Nephron (organoid): ENCODE data around the gene USP22.

Experiments
- H3K27ac Mint-ChIP-seq, 3 experiments: 2 replicates each; pipeline ENCODE4 v1.8.0; 2020; ENCODE audit warnings: mixed read lengths in 3 of 3, mild to moderate bottlenecking in 2 of 3, moderate library complexity in 1 of 3
- H3K27me3 Mint-ChIP-seq: 2 replicates; pipeline ENCODE4 v1.8.0; 2021; ENCODE audit warnings: low read depth, mild to moderate bottlenecking, moderate library complexity, mixed read lengths
- H3K36me3 Mint-ChIP-seq: 2 replicates; pipeline ENCODE4 v1.8.0; 2020; ENCODE audit warnings: low read depth, mixed read lengths
- H3K4me1 Mint-ChIP-seq: 2 replicates; pipeline ENCODE4 v1.8.0; 2020; ENCODE audit warnings: mixed read lengths
- H3K4me3 Mint-ChIP-seq, 3 experiments: 2 replicates each; pipeline ENCODE4 v1.8.0; 2020; ENCODE audit warnings: mild to moderate bottlenecking in 3 of 3, mixed read lengths in 3 of 3, moderate library complexity in 2 of 3
- H3K9me3 Mint-ChIP-seq: 2 replicates; pipeline ENCODE4 v1.8.0; 2020; ENCODE audit warnings: mixed read lengths
- CTCF ChIP-seq, 3 experiments: fragments of 200-600 bp; sonication (generic); IDR thresholded peaks; one replicate each; pipeline ENCODE4 v1.5.0; 2021; ENCODE audit warnings: antibody characterized with exemption in 3 of 3; ENCODE audit not compliant: unreplicated experiment in 3 of 3

Gene USP22

GRCh38 chr17:21035406-21035805 lies 7.4 kb downstream of the USP22 start:
- Mint-ChIP-seq H3K36me3 (peaks cover 49% of the 10 kb centered on the region), H3K4me1 (peaks cover 71% of the 10 kb centered on the region), H3K27ac (peak overlapping the region; percentile 7 to 71 (median 33)), H3K4me3 (peak overlapping the region; percentile 15 to 57 (median 40)), H3K27me3 (no peaks in the 10 kb centered on the region), H3K9me3 (no peaks in the 10 kb centered on the region)
- TF ChIP-seq CTCF (IDR thresholded peaks at IDR 0.05; ENCODE audit: unreplicated experiment in 3 of 3): no peak

DNA sequence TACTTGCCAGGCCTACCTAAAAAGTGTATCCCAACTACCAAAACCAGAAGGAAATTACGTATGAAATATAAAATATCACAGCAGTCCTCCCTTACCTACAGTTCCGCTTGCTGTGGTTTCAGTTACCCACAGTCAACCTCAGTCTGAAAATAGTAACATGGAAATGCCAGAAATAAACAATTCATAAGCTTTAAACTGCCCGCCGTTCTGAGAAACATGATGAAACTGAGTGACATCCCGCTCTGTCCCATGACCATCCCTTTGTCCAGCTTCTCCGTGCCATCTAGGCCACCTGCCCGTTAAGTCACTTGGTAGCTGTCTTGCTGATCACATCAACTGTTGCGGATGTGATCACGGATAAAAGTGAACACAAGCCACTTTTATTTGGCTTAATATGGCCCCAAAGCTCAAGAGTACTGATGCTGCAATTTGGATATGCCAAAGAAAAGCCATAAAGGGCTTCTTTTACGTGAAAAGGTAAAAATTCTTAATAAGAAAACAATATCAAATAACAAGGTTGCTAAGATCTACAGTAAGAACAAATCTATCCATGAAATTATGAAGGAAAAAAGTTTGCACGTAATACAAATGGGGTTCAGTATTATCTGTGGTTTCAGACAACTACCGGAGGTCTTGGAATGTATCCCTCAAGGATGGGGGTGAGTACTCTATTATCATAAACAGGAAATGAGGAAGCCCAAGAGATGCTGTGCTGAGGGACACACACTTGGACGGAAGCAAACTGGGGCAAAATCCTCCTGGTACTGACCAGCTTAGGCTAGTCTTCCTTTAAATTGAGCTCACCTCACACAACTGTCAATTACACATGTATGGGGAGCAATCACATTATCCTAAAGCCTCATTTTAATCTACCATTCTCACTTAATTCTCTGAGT lies 8.2 kb downstream of the USP22 start:
- Mint-ChIP-seq H3K27me3 (no peaks in the 10 kb centered on the region), H3K27ac (peak overlapping the region; percentile 7 to 71 (median 33)), H3K4me1 (peaks cover 74% of the 10 kb centered on the region), H3K4me3 (peak overlapping the region in 2 of 3 experiments; percentile 56 to 57), H3K9me3 (no peaks in the 10 kb centered on the region), H3K36me3 (peaks cover 50% of the 10 kb centered on the region)
- no peak for TF ChIP-seq CTCF (IDR thresholded peaks at IDR 0.05; ENCODE audit: unreplicated experiment in 3 of 3)

DNA sequence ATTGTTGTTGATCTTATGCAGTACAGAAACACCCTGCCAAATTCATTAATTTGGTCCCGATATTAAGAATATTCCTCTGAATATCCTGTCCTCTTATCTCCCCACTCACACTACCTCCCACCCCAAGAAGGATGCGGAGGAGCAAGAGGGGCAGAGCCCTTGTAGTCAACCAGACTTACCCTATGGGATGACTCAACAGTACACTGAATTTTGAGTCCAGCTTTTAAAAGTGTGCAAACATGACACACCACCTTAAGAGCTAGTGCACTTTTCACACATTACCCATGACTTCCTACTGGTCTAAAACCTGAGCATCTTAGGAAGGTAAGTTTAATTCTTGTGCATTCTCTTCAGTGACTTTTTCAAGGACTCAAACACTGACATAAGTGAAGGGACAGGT lies 9.5 kb downstream of the USP22 start:
- no peak for TF ChIP-seq CTCF (IDR thresholded peaks at IDR 0.05; ENCODE audit: unreplicated experiment in 3 of 3)
- H3K27ac Mint-ChIP-seq: peak overlapping the region in 2 of 3 experiments; percentile 57 to 67

DNA sequence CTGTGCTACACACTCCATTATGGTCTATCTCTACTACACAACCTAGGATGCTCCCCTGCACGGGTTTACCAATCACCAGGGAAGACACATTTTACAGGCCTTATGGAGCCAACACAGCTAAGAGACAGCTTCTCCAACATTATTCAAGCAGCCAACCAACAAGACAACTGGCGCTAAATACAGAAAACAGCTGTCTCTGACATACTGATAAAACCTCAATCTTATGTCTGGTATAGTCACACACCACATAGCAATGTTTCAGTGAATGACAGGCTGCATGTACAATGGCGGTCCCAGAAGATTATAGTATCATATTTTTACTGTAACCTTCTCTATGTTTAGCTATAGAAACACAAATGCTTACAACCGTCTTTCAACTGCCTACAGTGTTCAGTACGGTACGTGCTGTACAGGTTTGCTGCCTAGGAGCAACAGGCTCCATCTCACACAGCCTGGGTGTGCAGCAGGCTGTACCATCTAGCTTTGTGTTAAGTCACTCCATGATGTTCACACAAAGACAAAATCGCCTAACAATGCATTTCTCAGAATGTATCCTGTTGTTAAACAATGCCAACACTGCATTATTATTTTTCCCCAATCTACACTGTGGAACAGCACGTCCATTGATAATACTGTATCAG lies 10.9 kb downstream of the USP22 start:
- peaks cover 57% of the 10 kb centered on the region for H3K36me3 Mint-ChIP-seq
- H3K27me3 Mint-ChIP-seq: no peaks in the 10 kb centered on the region
- H3K4me1 Mint-ChIP-seq: peaks cover 79% of the 10 kb centered on the region
- peak overlapping the region; percentile 66 to 88 (median 78) for H3K27ac Mint-ChIP-seq
- no peak for TF ChIP-seq CTCF (IDR thresholded peaks at IDR 0.05; ENCODE audit: unreplicated experiment in 3 of 3)
- peak overlapping the region in 2 of 3 experiments; percentile 12 to 64 for H3K4me3 Mint-ChIP-seq
- no peaks in the 10 kb centered on the region for H3K9me3 Mint-ChIP-seq

More for the DNA sequence above, 9.5 kb downstream of the USP22 start:
- Mint-ChIP-seq H3K36me3 (peaks cover 55% of the 10 kb centered on the region), H3K9me3 (no peaks in the 10 kb centered on the region), H3K27me3 (no peaks in the 10 kb centered on the region), H3K4me1 (peaks cover 84% of the 10 kb centered on the region), H3K4me3 (peak overlapping the region in 1 of 3 experiments; percentile 16)

- peaks cover 57% of the 10 kb centered on the region for H3K36me3 Mint-ChIP-seq
- H3K27me3 Mint-ChIP-seq: no peaks in the 10 kb centered on the region
- no peak for TF ChIP-seq CTCF (IDR thresholded peaks at IDR 0.05; ENCODE audit: unreplicated experiment in 3 of 3)
- no peak overlapping the region for H3K4me3 Mint-ChIP-seq
- H3K9me3 Mint-ChIP-seq: no peaks in the 10 kb centered on the region
- H3K4me1 Mint-ChIP-seq: peaks cover 69% of the 10 kb centered on the region
- peak overlapping the region in 1 of 3 experiments; percentile 62 for H3K27ac Mint-ChIP-seq
Observed at GRCh38 chr17:21030375-21030774, 12.4 kb downstream of the USP22 start.
